ENCODE measurements around the gene LIMK2. TPM values are rescaled to one million over a fixed set of nuclear protein-coding genes. Genes with fewer than 3 reads are reported as not detected.
A peak's percentile ranks its signal among the peaks of the same experiment; 100 is the strongest.

LIMK2 gene
- total and polyA plus RNA-seq, 9 donors, result 18.8 to 26.7 (median 22.4) TPM

DNA sequence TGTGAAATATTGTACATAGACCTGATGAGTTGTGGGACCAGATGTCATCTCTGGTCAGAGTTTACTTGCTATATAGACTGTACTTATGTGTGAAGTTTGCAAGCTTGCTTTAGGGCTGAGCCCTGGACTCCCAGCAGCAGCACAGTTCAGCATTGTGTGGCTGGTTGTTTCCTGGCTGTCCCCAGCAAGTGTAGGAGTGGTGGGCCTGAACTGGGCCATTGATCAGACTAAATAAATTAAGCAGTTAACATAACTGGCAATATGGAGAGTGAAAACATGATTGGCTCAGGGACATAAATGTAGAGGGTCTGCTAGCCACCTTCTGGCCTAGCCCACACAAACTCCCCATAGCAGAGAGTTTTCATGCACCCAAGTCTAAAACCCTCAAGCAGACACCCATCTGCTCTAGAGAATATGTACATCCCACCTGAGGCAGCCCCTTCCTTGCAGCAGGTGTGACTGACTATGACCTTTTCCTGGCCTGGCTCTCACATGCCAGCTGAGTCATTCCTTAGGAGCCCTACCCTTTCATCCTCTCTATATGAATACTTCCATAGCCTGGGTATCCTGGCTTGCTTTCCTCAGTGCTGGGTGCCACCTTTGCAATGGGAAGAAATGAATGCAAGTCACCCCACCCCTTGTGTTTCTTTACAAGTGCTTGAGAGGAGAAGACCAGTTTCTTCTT lies 67.9 kb downstream of the LIMK2 start:
- Histone ChIP-seq H3K27me3 (ENCODE audit: control insufficient read depth, insufficient read depth, low read length) (no peaks in the 10 kb centered on the region), H3K9me3 (replicated peaks; ENCODE audit: control insufficient read depth, low read depth, low read length) (no peaks in the 10 kb centered on the region), H3K36me3 (ENCODE audit: control insufficient read depth, insufficient read depth, low read length) (peaks cover 26% of the 10 kb centered on the region), H3K4me1 (ENCODE audit: control insufficient read depth, insufficient read depth, low read length) (peaks cover 13% of the 10 kb centered on the region), H3K4me3 (ENCODE audit: low read length) (no peak overlapping the region), H3K27ac (ENCODE audit: low read length) (no peak overlapping the region)
- DNase-seq, result no peak

DNA sequence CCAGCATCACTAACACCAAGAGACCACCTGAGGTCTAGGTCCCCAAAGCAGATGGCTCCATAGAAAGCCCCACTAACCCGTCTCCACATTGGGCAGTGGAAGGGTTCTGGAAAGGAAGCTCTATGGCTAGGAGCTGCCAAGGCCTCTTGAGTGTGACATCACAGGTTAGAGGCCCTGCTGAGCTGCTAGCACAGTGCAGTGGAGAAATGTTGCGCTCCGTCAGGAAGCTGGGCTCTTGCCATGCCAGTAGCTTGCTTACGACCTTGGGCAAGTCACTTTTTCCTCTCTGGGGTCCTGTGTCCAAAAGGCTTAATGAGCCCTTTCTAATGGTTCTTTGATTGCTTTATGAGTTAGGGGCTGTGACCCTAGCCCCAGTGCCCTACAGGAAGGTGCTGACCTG lies 69.6 kb downstream of the LIMK2 start:
- 59% methylated on average over 3 of the region's 4 CpGs for WGBS (ENCODE audit: insufficient coverage)
- Histone ChIP-seq H3K4me1 (ENCODE audit: control insufficient read depth, insufficient read depth, low read length) (peaks cover 14% of the 10 kb centered on the region), H3K36me3 (ENCODE audit: control insufficient read depth, insufficient read depth, low read length) (peaks cover 23% of the 10 kb centered on the region), H3K9me3 (replicated peaks; ENCODE audit: control insufficient read depth, low read depth, low read length) (no peaks in the 10 kb centered on the region), H3K27me3 (ENCODE audit: control insufficient read depth, insufficient read depth, low read length) (no peaks in the 10 kb centered on the region), H3K4me3 (ENCODE audit: low read length) (no peak overlapping the region), H3K27ac (ENCODE audit: low read length) (no peak overlapping the region)
- no peak for DNase-seq

DNA sequence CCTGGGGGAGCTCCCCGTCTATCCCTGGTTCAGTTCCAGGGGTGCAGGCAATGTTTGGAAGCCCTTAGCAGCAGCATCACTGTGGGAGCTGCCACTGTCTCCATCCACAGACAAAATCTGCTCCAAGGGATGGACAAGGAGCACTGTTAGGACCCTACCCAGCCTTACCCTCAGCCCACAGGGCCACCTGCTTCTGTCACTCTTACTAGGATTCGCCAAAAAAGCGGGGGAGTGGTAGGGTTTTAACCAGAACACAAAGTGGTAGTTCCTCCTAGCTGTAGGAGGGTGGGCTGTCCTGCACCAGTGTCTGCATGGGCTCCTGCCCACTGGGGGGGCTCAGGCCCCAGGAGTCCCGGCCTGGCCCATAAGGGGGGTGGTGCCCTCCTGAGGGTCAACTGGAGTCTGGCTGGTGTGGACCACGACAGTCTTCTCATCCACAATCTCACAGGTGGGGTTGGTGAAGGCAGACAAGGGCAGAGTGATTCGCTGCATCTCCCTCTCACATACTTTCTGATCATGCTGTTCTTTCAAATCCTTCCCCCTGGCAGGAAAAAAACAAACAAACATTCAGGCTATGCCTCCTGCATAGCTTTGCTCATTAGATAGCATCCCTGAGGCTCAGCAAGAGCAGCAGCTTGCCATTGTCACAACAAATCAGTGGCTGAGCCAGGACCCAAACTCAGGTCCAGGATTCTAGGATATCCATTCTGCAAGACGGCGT lies 70.8 kb downstream of the LIMK2 start:
- no peaks in the 10 kb centered on the region for H3K9me3 ChIP-seq (replicated peaks; ENCODE audit: control insufficient read depth, low read depth, low read length)
- no peak for DNase-seq
- no peaks in the 10 kb centered on the region for H3K27me3 ChIP-seq (ENCODE audit: control insufficient read depth, insufficient read depth, low read length)
- H3K27ac ChIP-seq (ENCODE audit: low read length), result no peak overlapping the region
- no peak overlapping the region for H3K4me3 ChIP-seq (ENCODE audit: low read length)
- peaks cover 14% of the 10 kb centered on the region for H3K4me1 ChIP-seq (ENCODE audit: control insufficient read depth, insufficient read depth, low read length)
- H3K36me3 ChIP-seq (ENCODE audit: control insufficient read depth, insufficient read depth, low read length), result peaks cover 20% of the 10 kb centered on the region
- WGBS (ENCODE audit: insufficient coverage), result 100% methylated on average over 1 of the region's 8 CpGs

DNA sequence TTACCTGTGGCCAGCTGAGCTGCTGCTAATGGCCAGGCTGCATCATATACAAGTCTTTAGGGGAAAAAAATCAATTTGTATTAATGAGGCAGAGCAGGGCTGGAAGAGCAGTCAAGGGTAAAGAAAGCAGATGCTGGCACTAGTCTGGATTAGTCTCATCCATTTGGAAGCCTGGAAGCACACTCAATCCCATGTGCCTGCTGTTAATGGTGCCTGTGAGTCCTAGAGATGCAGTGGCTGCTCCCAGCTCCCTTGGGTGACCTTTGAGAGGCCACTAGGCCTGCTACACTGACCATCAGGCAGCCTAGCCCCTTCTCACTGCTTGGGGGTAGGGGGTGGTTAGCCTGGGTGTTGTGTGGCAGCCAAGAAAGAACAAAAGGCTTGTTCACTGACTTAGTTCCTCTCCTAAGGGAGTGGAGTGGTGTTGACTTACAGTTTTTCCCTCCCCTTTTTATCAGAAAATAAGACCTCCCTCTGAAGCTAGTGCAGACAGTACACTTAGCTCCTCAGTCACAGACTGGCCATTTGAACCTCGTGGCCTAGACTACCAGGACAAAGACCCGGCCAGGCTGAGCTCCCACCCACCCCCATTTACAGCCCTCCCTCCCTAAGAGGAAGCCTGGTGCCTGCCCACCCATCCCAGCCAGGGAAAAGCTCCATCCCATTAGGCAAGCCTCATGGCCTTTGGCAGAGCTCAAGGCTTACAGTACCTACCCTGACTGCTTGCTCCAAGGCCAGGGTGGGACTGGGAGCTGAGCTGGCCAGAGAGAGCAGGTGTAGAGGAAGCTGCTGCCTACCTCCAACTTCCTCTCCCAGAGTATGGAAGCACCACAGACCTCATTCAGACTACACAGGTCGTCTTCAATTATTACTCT lies 72.4 kb downstream of the LIMK2 start:
- Histone ChIP-seq H3K9me3 (replicated peaks; ENCODE audit: control insufficient read depth, low read depth, low read length) (no peaks in the 10 kb centered on the region), H3K36me3 (ENCODE audit: control insufficient read depth, insufficient read depth, low read length) (peaks cover 5% of the 10 kb centered on the region), H3K27me3 (ENCODE audit: control insufficient read depth, insufficient read depth, low read length) (no peaks in the 10 kb centered on the region), H3K27ac (ENCODE audit: low read length) (peak overlapping the region; percentile 55), H3K4me3 (ENCODE audit: low read length) (no peak overlapping the region), H3K4me1 (ENCODE audit: control insufficient read depth, insufficient read depth, low read length) (peaks cover 15% of the 10 kb centered on the region)
- DNase-seq, result no peak
- WGBS (ENCODE audit: insufficient coverage), result 11% methylated on average over 3 of the region's 3 CpGs

DNA sequence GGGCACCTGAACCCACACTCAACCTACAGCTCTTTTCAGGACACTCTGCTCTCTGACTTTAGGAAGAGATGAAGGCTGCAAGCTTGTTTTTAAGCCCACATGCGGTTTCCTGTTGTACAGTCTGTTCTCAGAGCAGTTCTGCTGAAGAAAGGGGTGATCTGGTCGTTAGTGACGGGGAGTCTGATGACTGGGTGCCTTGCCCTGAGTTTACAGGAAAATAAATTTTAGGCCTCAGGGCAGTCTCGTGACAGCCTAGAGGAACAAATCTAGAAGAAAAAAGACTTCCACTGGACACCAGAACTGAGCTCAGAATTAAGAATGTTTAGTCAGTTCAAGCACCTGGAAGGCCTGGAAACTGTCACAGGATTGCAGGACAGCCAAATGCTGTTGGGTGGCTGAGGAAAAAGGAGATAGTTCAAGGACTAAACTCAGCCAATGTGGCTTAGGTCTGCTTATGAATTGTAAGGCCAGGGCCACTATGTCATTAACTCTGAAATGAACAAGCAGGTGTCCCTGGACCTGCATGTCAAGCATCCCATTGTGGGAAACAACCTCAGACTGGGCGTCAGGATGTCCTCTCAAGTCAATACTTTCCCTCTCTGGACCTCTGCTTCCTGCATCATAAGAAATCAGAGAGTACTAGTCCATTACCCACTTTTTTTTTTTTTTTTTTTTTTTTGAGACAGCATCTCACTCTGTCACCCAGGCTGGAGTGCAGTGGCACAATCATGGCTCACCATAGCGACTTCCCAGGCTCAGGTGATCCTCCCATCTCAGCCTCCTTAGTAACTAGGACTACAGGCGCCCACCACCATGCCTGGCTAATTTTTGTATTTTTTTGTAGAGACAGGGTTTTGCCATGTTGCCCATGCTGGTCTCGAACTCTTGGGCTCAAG lies 74.5 kb downstream of the LIMK2 start:
- 71% methylated on average over 6 of the region's 8 CpGs for WGBS (ENCODE audit: insufficient coverage)
- peaks cover 8% of the 10 kb centered on the region for H3K27me3 ChIP-seq (ENCODE audit: control insufficient read depth, insufficient read depth, low read length)
- peak; percentile 55 for DNase-seq
- H3K9me3 ChIP-seq (replicated peaks; ENCODE audit: control insufficient read depth, low read depth, low read length), result no peaks in the 10 kb centered on the region
- H3K36me3 ChIP-seq (ENCODE audit: control insufficient read depth, insufficient read depth, low read length), result peaks cover 4% of the 10 kb centered on the region
- no peak overlapping the region for H3K27ac ChIP-seq (ENCODE audit: low read length)
- peaks cover 33% of the 10 kb centered on the region for H3K4me1 ChIP-seq (ENCODE audit: control insufficient read depth, insufficient read depth, low read length)
- H3K4me3 ChIP-seq (ENCODE audit: low read length), result no peak overlapping the region

DNA sequence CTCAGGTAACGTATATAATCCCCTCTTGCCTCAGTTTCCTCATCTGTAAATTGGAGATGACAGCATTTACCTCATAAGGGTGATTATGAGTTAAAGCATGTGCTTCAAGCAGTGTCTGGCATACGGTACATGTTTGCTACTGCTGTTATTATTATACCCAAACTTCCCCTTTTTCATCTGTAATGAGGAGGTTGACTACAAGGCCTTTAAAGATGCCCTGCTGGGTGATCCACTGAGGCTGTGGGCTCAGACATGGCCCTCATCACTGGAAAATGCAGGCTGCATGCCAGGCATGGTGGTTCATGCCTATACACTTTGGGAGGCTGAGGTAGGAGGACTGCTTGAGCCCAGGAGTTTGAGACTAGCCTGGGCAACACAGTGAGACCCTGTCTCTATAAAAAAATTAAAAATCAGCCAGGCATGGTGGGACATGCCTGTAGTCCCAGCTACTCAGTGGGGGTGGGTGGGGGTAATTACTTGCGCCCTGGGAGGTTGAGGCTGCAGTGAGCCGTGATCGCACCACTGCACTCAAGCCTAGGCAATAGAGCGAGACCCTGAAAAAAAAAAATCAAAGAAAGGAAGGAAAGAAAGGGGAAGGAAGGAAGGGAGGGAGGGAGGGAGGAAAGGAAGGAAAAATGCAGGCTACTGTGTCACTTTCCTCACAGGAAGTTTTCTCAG lies 75.9 kb downstream of the LIMK2 start:
- no peaks in the 10 kb centered on the region for H3K36me3 ChIP-seq (ENCODE audit: control insufficient read depth, insufficient read depth, low read length)

DNA sequence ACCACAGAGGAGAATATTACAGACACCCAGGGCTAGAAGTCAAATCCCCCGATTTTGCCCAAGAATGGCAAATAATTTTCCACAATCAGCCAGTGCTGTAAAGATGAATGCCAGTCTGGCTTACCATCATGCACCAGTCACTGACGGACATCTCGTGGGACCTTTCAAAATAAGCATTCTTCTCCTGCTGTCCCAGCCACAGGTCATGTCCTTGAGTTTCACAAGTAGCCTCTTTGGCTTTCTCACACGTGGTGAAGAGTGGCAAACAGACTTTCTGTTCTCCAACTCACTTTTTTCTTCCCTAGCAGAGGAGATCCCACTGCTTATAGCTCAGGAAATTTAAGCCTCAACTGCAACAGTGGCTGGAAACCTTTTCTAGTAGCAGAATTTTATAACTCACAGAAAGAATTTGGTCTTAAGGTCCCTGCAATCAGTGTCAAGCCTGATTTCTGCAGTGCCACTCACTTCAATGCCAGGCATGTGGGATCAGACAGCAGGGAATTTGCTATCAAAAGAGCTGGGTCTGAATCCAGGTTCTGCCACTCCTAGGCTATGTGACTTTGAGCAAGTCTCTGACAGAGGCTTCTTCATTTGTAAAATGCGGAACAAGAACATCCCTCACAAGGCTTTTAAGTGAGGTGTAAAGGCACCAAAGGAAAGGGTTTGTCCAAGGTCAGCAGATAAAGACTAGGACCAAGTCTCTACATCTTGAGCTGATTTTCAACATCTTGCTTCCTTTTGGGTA lies 76.6 kb downstream of the LIMK2 start:
- H3K9me3 ChIP-seq (replicated peaks; ENCODE audit: control insufficient read depth, low read depth, low read length), result no peaks in the 10 kb centered on the region
- no peak for DNase-seq
- no peaks in the 10 kb centered on the region for H3K36me3 ChIP-seq (ENCODE audit: control insufficient read depth, insufficient read depth, low read length)
- no peak overlapping the region for H3K27ac ChIP-seq (ENCODE audit: low read length)
- H3K27me3 ChIP-seq (ENCODE audit: control insufficient read depth, insufficient read depth, low read length), result peaks cover 12% of the 10 kb centered on the region
- H3K4me3 ChIP-seq (ENCODE audit: low read length), result no peak overlapping the region
- WGBS (ENCODE audit: insufficient coverage), result 66% methylated on average over 4 of the region's 5 CpGs
- H3K4me1 ChIP-seq (ENCODE audit: control insufficient read depth, insufficient read depth, low read length), result peaks cover 37% of the 10 kb centered on the region

More for the DNA sequence above, 75.9 kb downstream of the LIMK2 start:
- peaks cover 12% of the 10 kb centered on the region for H3K27me3 ChIP-seq (ENCODE audit: control insufficient read depth, insufficient read depth, low read length)
- 66% methylated on average over 4 of the region's 6 CpGs for WGBS (ENCODE audit: insufficient coverage)
- no peak overlapping the region for H3K4me3 ChIP-seq (ENCODE audit: low read length)
- DNase-seq, result no peak
- H3K9me3 ChIP-seq (replicated peaks; ENCODE audit: control insufficient read depth, low read depth, low read length), result no peaks in the 10 kb centered on the region
- H3K4me1 ChIP-seq (ENCODE audit: control insufficient read depth, insufficient read depth, low read length), result peaks cover 40% of the 10 kb centered on the region
- H3K27ac ChIP-seq (ENCODE audit: low read length), result no peak overlapping the region

DNA sequence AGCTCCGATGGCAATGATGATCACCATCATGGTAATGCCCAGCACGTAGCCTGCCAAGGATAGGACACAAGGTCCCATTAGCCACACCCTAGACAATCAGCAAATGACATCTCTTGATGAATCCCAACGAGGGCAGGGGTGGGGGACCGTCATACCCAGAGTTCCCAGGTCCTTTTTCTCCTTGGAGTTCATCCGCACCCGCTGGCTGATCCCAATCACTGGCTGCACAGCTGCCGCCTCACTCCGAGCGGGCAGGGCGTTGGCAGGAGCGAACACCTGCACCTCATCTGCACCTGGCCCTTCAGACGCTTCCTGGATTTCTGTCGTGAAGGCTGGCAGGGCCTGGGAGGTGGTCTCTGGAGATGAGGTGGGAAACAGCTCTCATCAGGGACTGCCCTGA lies 77.2 kb downstream of the LIMK2 start:
- Histone ChIP-seq H3K27ac (ENCODE audit: low read length) (no peak overlapping the region), H3K36me3 (ENCODE audit: control insufficient read depth, insufficient read depth, low read length) (no peaks in the 10 kb centered on the region), H3K9me3 (replicated peaks; ENCODE audit: control insufficient read depth, low read depth, low read length) (no peaks in the 10 kb centered on the region), H3K4me1 (ENCODE audit: control insufficient read depth, insufficient read depth, low read length) (peaks cover 36% of the 10 kb centered on the region), H3K27me3 (ENCODE audit: control insufficient read depth, insufficient read depth, low read length) (peaks cover 12% of the 10 kb centered on the region), H3K4me3 (ENCODE audit: low read length) (no peak overlapping the region)
- 80% methylated on average over 12 of the region's 13 CpGs for WGBS (ENCODE audit: insufficient coverage)
- no peak for DNase-seq

All from muscle of leg (tissue), 11 donors.